Left forelimb (tissue), 1 donor: ENCODE measurements around the gene MTG1.
"Not testable (repeated sequence)": the region's sequence is repeated elsewhere in the genome, so short reads cannot be mapped to it uniquely, and the experiment has no call there.

Experiments used
- DNase-seq: peaks from one replicate; pipeline ENCODE4 v3.0.0-alpha.2; 2018; ENCODE audit warnings: low spot score

MTG1 gene

GRCh38 chr10:133378251-133379096, 15.5 kb upstream of the MTG1 start:
- peak; percentile 81 for DNase-seq

DNA sequence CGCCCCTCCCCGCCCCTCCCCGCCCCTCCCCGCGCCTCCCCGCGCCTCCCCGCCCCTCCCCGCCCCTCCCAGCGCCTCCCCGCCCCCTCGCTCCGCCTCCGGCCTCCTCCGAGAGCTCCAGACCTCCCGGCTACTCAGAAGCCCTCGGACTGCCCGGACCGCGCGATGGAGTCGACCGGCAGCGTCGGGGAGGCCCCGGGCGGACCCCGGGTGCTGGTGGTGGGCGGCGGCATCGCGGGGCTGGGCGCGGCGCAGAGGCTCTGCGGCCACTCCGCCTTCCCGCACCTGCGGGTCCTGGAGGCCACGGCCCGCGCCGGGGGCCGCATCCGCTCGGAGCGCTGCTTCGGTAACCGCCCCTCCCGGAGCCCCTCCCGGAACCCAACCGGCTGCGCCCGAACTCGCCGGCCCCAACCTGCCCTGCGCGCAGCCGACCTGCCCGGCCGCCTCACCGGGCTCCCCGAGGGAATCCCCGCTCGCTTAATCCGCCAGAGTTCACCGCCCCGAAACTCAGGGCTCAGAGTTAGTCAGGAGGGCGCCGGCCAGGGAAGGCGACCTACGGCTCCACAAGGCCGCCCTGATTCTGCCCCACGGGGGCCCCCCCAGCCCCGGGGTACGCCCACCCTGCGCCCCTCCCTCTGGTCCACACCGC, 14.7 kb upstream of the MTG1 start, which contains the start of gene PAOX:
PAOX (plus strand) TSS at position 111 of the 649 bp plus-strand sequence; CDS start at position 166, 55 bp downstream.
- DNase-seq = no peak

DNA sequence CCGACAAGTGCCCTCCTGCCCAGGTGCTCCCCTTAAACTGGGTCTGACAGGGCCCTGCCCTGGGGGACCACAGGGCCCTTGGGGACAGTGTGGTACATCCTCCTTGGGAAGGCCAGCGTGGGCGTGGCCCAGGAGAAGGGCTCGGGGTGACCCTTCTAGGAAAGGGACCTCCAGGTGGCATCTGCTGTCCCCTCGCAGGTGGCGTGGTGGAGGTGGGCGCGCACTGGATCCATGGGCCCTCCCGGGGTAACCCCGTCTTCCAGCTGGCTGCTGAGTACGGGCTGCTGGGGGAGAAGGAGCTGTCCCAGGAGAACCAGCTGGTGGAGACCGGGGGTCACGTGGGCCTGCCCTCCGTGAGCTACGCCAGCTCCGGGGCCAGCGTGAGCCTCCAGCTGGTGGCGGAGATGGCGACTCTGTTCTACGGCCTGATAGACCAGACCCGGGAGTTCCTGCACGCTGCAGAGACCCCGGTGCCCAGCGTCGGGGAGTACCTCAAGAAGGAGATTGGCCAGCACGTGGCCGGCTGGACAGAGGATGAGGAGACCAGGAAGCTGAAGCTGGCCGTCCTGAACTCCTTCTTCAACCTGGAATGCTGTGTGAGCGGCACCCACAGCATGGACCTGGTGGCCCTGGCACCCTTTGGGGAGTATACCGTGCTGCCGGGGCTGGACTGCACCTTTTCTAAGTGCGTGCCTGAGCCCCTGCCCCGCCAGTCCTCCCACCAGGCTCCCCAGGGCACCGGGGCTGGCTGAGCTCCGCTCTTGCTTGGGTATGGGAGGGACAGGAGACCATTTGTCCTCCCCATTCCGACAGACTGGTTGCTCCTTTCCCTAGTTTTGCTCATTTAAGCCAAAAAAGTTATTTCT, 13.9 kb upstream of the MTG1 start:
- no peak for DNase-seq

- DNase-seq = no peak
Observed at GRCh38 chr10:133381036-133381435, 12.9 kb upstream of the MTG1 start.

- DNase-seq = no peak
Observed at GRCh38 chr10:133383551-133383950, 10.4 kb upstream of the MTG1 start.

DNA sequence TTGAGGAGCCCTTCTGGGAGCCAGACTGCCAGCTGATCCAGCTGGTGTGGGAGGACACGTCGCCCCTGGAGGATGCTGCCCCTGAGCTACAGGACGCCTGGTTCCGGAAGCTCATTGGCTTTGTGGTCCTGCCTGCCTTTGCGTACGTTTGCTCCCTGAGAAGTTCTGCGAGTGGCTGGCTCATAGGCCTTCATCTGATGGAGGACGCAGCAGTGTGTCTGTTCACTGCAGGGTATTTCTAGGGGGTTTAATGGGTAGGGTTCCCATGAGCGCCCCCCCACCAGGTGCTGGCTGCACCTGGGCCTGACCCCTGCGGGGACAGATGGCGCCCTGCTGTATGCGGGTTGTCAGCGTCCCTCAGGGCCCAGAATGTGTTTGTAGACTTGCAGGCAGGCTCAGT, 9.9 kb upstream of the MTG1 start:
- no peak for DNase-seq

DNA sequence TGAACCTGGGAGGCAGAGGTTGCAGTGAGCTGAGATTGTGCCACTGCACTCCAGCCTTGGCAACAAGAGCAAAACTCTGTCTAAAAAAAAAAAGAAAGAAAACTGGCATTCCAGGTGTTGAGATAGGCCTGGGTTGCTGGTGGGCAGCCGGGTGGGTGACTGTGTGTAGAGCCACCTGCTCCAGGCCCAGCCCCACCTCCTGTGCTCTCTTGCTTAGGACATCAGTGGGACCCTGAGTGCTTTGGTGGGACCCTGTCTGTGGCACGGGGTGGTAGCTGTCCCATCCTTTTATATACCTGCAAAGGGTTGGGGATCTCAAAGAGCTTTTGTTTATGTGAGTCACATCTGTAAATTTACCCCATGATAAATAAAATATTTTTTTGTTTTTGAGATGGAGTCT, 8.7 kb upstream of the MTG1 start:
- DNase-seq = no peak

DNA sequence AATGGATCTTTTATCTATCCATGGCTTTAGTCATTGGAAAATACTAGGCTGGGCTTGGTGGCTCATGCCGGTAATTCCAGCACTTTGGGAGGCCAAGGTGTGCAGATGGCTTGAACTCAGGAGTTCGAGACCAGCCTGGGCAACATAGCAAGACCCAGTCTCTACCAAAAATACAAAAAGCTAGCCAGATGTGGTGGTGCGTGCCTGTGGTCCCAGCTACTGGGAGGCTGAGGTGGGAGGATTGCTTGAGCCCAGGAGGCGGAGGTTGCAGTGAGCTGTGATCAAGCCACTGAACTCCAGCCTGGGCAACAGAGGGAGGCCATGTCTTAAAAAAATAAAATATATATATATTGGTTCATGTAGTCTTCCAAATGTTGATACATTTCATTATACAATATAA, 7.0 kb upstream of the MTG1 start:
- DNase-seq = not testable (repeated sequence)

DNA sequence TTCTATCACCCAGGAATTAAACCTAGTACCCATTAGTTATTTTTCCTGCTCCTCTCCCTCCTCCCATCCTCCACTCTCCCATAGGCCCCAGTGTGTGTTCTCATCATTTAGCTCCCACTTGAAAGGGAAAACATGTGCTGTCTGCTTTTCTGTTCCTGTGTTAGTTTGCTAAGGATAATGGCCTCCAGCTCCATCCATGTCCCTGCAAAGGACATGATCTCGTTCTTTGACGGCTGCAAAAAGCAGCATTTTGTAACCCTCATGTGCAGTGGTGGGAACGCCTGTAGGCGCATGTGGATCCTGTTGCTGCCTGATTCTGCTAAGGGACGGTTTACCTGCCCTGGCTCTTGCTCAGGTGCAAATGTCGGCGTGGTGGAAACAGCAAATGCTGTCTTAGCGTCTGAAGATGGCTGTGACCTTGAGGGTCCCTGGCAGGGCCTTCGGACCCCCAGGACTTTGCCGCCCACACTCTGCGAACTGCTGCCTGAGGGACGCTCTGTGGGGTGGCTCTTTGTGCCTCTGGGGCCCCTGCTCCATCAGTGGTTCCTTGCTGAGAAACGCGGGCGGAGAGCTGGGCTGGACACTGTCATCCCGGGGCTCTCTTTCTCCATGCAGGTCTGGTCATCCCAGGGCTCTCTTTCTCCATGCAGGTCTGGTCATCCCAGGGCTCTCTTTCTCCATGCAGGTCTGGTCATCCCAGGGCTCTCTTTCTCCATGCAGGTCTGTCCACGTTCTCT, 5.6 kb upstream of the MTG1 start:
- DNase-seq = no peak

DNA sequence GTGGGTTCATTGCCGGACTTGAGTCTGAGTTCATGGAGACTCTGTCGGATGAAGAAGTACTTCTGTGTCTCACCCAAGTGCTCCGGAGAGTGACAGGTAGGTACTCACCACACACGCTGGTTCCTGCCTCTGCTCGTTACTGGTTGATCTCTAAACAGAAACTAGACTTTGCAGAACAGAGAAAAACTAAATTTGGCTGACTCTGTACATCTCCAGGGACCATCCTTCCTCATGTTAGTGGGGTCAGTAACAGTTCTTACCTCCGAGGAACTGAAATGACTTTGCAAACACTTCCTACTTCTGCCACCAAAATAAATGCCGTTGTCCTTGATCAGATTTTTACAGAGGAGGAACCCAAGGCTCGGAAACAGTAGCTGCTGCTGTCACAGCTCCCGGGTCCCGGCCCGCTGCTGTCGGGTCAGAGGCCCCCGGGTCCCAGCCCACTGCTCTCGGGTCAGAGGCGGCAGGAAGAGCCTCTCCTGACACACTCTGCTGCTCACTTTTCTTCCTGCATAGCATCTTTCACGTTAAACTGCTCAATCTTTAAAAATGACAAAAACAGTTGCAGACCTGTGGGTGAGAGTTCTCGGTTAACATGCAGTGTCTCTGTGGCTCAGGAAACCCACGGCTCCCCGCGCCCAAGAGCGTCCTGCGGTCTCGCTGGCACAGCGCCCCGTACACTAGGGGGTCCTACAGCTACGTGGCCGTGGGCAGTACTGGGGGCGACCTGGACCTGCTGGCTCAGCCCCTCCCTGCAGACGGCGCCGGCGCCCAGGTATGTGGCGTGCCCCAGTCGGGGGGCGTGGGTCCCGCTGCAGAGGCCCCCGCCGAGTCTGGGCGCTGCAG, 4.8 kb upstream of the MTG1 start:
- DNase-seq = no peak

GRCh38 chr10:133390597-133391248, 3.2 kb upstream of the MTG1 start:
- no peak for DNase-seq

DNA sequence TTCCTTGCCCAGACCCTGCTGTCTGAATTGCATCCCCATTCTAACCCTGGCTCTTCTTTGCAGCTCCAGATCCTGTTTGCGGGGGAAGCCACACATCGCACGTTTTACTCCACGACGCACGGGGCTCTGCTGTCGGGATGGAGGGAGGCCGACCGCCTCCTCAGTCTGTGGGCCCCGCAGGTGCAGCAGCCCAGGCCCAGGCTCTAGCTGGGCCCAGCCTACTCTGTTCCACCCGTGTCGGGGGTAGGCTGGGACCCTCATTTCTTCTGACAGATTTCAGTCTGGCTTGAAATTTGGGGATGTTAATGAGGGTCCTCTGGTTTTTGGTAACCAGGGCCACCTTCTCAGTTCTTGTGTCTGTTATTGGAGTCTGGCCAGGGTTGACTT, 2.7 kb upstream of the MTG1 start:
- DNase-seq = no peak

DNA sequence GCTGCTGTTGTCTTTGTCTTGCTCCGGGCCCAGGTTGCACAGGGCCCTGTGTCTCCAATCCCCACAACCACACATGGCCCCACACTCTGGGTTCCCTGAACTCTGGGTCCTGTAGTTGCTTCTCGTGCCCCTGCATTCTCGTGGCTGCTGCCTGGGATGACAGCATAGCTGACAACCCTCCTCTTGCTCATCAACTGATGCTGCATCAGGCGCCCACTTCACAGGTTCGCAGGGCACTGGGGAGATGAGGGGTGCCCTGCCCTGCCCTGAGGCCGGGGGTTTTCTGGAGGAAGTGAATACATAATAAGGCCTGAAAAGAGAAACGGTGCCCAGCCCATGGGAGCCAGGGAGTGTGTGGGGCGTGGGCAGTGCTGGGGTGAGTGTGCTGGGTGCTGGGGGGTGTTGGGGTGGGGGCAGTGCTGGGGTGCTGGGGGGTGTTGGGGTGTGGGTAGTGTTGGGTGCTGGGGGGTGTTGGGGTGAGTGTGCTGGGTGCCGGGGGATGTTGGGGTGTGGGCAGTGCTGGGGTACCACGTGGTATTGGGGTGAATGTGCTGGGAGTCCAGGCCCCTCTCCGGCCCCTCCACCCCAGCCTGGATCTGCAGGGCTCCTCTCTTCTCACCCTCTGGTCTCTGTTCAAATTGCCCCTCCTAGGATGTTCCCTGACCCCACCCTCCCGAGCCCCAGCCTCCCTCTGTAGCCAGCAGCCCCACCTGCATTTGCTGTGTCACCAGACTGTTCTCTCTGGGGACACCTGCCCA, 2.0 kb upstream of the MTG1 start:
- DNase-seq = no peak

GRCh38 chr10:133393401-133394063, 425 bp upstream of the MTG1 start:
- no peak for DNase-seq

DNA sequence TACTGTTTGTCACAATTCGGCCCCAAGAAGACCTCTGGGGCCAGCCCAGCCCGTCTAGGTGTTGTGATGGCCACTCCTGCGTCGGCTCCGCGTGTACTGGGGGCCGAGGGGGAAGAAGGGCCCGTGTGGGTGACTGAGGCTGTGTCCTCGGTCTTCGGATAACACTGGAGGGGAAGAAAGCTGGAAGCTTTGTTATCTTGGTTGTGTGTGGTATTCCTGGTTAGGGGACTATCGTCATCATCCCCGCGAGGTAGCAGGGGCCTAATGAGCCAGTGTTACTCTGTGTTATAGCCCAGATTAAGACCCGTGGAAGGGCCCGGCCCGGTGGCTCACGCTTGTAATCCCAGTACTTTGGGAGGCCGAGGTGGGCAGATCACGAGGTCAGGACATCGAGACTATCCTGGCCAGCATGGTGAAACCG, 854 bp downstream of the MTG1 start:
- no peak for DNase-seq

GRCh38 chr10:133396035-133396624, 2.2 kb downstream of the MTG1 start:
- DNase-seq = no peak

DNA sequence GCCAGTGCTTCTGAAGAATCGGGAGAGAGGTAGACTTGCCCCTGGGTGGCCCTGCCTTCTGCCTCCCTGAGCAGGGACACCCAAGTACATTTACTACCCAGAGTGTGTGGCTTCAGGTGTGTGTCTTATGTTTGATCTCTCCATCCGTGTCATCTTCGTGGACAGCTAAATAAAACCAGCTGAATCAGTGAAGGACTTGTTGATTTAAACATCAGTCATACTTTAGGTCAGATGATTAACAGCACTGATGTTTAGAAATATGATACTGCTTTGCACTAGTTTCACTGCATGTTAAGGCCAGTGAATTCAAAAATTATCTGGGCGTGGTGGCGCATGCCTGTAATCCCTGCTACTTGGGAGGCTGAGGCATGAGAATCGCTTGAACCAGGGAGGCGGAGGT, 4.0 kb downstream of the MTG1 start:
- no peak for DNase-seq

DNA sequence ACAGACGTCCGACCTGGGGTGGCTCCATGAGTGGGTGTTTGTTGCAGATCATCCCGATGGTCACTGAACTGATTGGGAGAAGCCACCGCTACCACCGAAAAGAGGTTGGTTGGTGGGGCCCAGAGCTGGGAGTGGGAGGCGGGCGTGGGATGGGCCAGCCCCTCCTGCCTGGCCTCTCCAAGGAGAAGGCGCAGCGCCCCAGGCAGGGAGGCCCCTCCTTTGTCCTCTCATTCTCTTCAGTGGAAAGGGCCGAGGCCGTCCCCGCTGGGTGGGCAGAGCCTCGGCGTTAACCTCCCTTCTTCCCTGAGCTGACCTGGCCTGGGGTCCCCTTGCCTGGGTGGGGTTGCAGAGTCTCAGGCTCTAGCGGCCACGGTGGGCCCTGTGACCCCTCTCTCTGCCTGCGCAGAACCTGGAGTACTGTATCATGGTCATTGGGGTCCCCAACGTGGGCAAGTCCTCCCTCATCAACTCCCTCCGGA, 5.2 kb downstream of the MTG1 start:
- no peak for DNase-seq
